Measurements from ENCODE around the gene STK39. TPM values are rescaled to one million over a fixed set of nuclear protein-coding genes. Genes with fewer than 3 reads are reported as not detected.
"Not testable (repeated sequence)": the region's sequence is repeated elsewhere in the genome, so short reads cannot be mapped to it uniquely, and the experiment has no call there.

Gene STK39
- polyA plus RNA-seq, 1 donor (not counting 4 experiments of a cell fraction or from before 2014, with no cell fraction given) = 20.7 TPM

GRCh38 chr2:168127371-168127770, 120.0 kb downstream of the STK39 start:
- no peak for TF ChIP-seq EZH2 (IDR thresholded peaks at IDR 0.05; ENCODE audit: low read length)
- TF ChIP-seq, protein P1, sequence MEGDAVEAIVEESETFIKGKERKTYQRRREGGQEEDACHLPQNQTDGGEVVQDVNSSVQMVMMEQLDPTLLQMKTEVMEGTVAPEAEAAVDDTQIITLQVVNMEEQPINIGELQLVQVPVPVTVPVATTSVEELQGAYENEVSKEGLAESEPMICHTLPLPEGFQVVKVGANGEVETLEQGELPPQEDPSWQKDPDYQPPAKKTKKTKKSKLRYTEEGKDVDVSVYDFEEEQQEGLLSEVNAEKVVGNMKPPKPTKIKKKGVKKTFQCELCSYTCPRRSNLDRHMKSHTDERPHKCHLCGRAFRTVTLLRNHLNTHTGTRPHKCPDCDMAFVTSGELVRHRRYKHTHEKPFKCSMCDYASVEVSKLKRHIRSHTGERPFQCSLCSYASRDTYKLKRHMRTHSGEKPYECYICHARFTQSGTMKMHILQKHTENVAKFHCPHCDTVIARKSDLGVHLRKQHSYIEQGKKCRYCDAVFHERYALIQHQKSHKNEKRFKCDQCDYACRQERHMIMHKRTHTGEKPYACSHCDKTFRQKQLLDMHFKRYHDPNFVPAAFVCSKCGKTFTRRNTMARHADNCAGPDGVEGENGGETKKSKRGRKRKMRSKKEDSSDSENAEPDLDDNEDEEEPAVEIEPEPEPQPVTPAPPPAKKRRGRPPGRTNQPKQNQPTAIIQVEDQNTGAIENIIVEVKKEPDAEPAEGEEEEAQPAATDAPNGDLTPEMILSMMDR (optimal IDR thresholded peaks at IDR 0.05 in 1 of 3, IDR thresholded peaks at IDR 0.05 in 1 of 3, conservative IDR thresholded peaks at IDR 0.05 in 1 of 3; ENCODE audit: extremely low read depth in 1 of 3, insufficient read depth in 2 of 3, low read length in 3 of 3) = no peak
- no peak overlapping the region for H3K27ac ChIP-seq (ENCODE audit: control insufficient read depth, insufficient read depth, low read length)

DNA sequence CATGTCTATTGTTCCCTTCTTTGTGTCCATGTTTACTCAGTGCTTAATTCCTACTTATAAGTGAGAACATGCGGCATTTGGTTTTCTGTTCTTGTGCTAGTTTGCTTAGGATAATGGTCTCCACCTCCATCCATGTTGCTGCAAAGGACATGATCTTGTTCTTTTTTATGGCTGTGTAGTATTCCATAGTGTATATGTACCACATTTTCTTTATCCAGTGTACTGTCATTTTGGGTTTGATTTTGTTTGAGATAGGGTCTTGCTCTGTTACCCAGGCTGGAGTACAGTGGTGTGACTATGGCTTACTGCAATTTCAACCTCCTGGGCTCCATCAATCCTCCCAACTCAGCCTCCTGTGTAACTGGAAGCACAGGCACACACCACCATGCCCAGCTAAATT, 125.2 kb downstream of the STK39 start:
- H3K27ac ChIP-seq (ENCODE audit: control insufficient read depth, insufficient read depth, low read length); H3K9me1 ChIP-seq (ENCODE audit: control insufficient read depth, extremely low read depth, insufficient read depth, low read length); H3K79me2 ChIP-seq (ENCODE audit: control insufficient read depth, insufficient read depth, low read length); dilution Hi-C loops (cut with MboI; ENCODE audit: extremely low pct_ligation_motif_present, low sequenced_read_pairs); H3K36me3 ChIP-seq (ENCODE audit: control insufficient read depth in 2 of 2, extremely low read depth in 1 of 2, insufficient read depth in 2 of 2, low read length in 2 of 2); DNase-seq (ENCODE audit: low read depth, low spot score); H3K9me3 ChIP-seq (ENCODE audit: control insufficient read depth, low read depth, low read length); H4K20me1 ChIP-seq (ENCODE audit: control insufficient read depth, extremely low read depth, insufficient read depth, low read length); H3K9ac ChIP-seq (ENCODE audit: control insufficient read depth, extremely low read depth, insufficient read depth, low read length); H3K4me1 ChIP-seq (ENCODE audit: control insufficient read depth, extremely low read depth, insufficient read depth, low read length); H2AFZ ChIP-seq (ENCODE audit: control insufficient read depth, low read length); H3K4me2 ChIP-seq (ENCODE audit: control insufficient read depth, extremely low read depth, insufficient read depth, low read depth, low read length); H3K4me3 ChIP-seq (ENCODE audit: control insufficient read depth in 2 of 3, extremely low read depth in 1 of 3, insufficient read depth in 2 of 3, low read depth in 1 of 3, low read length in 3 of 3); H3K27me3 ChIP-seq (ENCODE audit: control insufficient read depth, extremely low read depth, insufficient read depth, low read length); FAIRE-seq: not testable (repeated sequence)

More at GRCh38 chr2:168127371-168127770, 120.0 kb downstream of the STK39 start:
- no peaks in the 10 kb centered on the region for H3K9me1 ChIP-seq (ENCODE audit: control insufficient read depth, extremely low read depth, insufficient read depth, low read length)
- H3K27me3 ChIP-seq (ENCODE audit: control insufficient read depth, extremely low read depth, insufficient read depth, low read length) = no peaks in the 10 kb centered on the region
- dilution Hi-C loops (cut with MboI; ENCODE audit: extremely low pct_ligation_motif_present, low sequenced_read_pairs) = no loop called here
- FAIRE-seq = no peak
- no peaks in the 10 kb centered on the region for H3K9me3 ChIP-seq (ENCODE audit: control insufficient read depth, low read depth, low read length)
- H2AFZ ChIP-seq (ENCODE audit: control insufficient read depth, low read length) = no peak overlapping the region
- no peaks in the 10 kb centered on the region for H3K4me1 ChIP-seq (ENCODE audit: control insufficient read depth, extremely low read depth, insufficient read depth, low read length)
- peaks cover 0 to 4% of the 10 kb centered on the region in 2 experiments for H3K36me3 ChIP-seq (ENCODE audit: control insufficient read depth in 2 of 2, extremely low read depth in 1 of 2, insufficient read depth in 2 of 2, low read length in 2 of 2)
- no peaks in the 10 kb centered on the region for H3K79me2 ChIP-seq (ENCODE audit: control insufficient read depth, insufficient read depth, low read length)
- DNase-seq (ENCODE audit: low read depth, low spot score) = no peak
- H3K4me2 ChIP-seq (ENCODE audit: control insufficient read depth, extremely low read depth, insufficient read depth, low read depth, low read length) = no peak overlapping the region
- no peak overlapping the region for H3K4me3 ChIP-seq (ENCODE audit: control insufficient read depth in 2 of 3, extremely low read depth in 1 of 3, insufficient read depth in 2 of 3, low read depth in 1 of 3, low read length in 3 of 3)
- H4K20me1 ChIP-seq (ENCODE audit: control insufficient read depth, extremely low read depth, insufficient read depth, low read length) = no peaks in the 10 kb centered on the region
- H3K9ac ChIP-seq (ENCODE audit: control insufficient read depth, extremely low read depth, insufficient read depth, low read length) = no peak overlapping the region

DNA sequence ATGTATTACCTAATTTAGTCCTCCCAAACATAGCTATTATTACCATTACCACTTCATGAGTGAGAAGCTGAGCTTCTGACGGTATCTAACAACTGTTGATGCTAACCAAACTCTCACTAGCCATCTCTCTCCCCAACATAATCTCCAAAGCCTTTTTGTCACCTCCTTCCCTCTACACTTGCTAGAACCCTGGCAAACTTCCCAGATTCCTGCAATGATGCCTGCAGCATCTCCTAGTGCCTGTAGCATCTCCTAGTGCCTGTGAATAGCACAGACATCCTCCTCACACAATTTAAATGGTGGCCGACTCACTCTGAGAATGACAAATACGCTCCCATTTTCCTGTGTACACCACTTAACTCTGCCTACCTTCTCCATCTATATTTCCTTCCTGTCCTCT, 126.7 kb downstream of the STK39 start:
- Histone ChIP-seq H3K79me2 (ENCODE audit: control insufficient read depth, insufficient read depth, low read length) (no peaks in the 10 kb centered on the region), H4K20me1 (ENCODE audit: control insufficient read depth, extremely low read depth, insufficient read depth, low read length) (no peaks in the 10 kb centered on the region), H3K27me3 (ENCODE audit: control insufficient read depth, extremely low read depth, insufficient read depth, low read length) (no peaks in the 10 kb centered on the region), H3K9me3 (ENCODE audit: control insufficient read depth, low read depth, low read length) (no peaks in the 10 kb centered on the region), H3K9ac (ENCODE audit: control insufficient read depth, extremely low read depth, insufficient read depth, low read length) (no peak overlapping the region), H3K4me3 (ENCODE audit: control insufficient read depth in 2 of 3, extremely low read depth in 1 of 3, insufficient read depth in 2 of 3, low read depth in 1 of 3, low read length in 3 of 3) (no peak overlapping the region), H3K4me2 (ENCODE audit: control insufficient read depth, extremely low read depth, insufficient read depth, low read depth, low read length) (no peak overlapping the region), H3K36me3 (ENCODE audit: control insufficient read depth in 2 of 2, extremely low read depth in 1 of 2, insufficient read depth in 2 of 2, low read length in 2 of 2) (peaks cover 0 to 4% of the 10 kb centered on the region in 2 experiments), H3K27ac (ENCODE audit: control insufficient read depth, insufficient read depth, low read length) (no peak overlapping the region), H3K9me1 (ENCODE audit: control insufficient read depth, extremely low read depth, insufficient read depth, low read length) (no peaks in the 10 kb centered on the region), H3K4me1 (ENCODE audit: control insufficient read depth, extremely low read depth, insufficient read depth, low read length) (no peaks in the 10 kb centered on the region), H2AFZ (ENCODE audit: control insufficient read depth, low read length) (no peak overlapping the region)
- no peak for FAIRE-seq
- dilution Hi-C loops (cut with MboI; ENCODE audit: extremely low pct_ligation_motif_present, low sequenced_read_pairs) = no loop called here
- DNase-seq (ENCODE audit: low read depth, low spot score) = no peak
- no peak for TF ChIP-seq EZH2 (IDR thresholded peaks at IDR 0.05; ENCODE audit: low read length)
- TF ChIP-seq, protein P1 (optimal IDR thresholded peaks at IDR 0.05 in 1 of 3, IDR thresholded peaks at IDR 0.05 in 1 of 3, conservative IDR thresholded peaks at IDR 0.05 in 1 of 3; ENCODE audit: extremely low read depth in 1 of 3, insufficient read depth in 2 of 3, low read length in 3 of 3) = no peak
